Measurements from ENCODE around the gene ARHGAP22. TPM values are rescaled to one million over a fixed set of nuclear protein-coding genes. Genes with fewer than 3 reads are reported as not detected.

Gene ARHGAP22
- total RNA-seq, 1 experiment from 2014 or later, result 255 TPM

DNA sequence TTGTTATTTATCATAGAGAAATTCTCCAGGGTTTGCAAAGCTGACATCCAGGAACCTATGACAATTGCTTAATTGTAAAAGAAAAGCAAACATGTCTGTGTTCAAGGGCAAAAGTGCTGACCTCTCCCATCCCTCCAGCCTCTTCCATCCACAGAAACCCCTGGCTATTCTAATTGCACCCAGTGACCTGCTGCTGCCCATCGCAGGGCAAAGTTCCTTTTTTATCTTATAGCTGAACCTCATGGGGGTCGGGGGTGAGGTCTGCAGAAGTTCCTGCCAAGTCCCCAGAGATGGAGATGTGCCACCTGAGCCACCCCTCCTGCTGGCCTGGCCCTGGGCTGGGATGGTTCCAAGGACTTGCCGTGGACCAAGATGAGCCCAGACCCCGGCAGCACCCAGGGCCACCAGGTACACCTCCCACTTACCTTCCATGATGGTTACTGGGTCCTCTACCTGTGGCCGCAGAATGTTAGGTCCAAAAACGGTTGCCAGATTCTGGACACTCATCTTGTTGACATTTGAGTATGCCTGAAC is 151.9 kb downstream of the ARHGAP22 start:
- no peak for DNase-seq (ENCODE audit: low read depth)

DNA sequence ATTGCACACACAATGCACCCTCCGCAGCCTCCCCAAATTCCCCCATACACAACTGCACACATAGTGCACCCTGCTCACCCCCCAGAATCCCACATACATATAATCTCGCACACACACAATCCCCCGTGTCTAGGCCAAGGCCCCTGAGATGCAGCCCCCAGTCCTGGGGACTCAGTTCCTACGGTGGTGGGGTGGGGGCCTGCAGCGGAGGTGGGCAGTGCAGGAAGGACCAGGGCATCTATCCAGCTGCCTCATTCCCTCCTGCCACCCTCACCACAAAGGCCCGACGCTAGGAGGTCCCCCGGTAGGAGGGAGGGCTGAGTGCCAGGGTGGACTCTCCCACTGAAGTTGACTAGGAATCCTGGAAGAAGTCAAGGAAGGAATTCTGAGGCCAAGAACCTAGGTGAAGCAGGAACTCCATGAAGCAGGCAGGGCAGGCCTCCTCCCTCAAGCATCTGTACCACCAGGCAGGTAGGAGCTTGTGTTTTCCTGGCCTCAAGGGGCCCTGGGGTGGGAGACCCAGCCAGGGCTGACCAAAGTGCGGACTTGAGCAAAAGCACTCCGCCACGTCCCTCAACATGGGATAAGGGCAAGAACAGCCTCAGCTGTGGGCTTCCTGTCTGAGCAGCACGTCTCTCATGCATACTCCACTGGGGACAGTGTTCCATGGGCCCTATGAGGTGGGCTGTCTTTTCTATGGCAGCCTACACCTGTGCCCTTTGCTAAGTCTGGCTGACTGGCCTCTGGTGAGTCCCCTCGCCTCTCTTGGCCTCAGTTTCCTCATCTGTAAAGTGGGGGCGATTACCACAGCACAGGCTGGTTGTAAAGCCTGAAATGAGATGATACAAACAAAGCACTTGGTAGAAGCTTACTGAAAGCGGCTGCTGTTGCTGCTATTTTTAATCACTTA is 152.6 kb downstream of the ARHGAP22 start:
- DNase-seq (ENCODE audit: low read depth), result no peak

DNA sequence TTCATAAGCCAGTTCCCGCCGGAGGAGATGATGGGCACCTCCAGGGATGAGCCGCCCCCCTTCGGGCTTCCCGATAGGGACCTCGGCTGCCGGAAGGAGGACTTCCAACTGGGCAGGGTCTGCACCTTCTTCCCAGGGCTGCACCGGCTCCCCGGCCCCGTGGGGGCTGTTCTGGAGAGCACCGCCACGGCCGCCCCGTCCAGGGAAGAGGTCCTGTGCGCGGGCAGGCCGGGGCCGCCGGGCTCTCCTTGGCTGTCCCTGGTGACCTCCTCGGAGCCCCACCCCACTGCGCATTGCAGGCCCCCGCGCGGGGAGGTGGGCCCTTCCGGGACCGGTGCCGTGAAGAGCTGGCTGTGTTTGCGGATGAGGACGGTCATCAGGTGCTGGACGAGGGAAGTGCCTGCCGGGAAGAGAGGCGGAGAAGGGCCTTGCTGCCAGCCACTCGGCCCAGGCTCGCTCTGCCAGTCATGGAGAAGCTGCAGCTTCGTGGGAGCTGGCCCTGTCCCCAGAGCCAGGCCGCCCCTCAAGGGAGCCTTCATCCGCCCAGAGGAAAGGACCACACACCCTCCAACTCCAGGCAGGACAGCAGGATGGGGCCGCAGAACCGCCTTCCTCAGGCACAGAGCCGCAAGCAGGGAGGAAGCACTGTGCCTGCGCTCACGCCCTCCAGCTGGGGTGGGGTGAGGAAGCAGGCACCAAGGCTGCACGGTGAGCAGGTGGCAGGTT is 154.0 kb downstream of the ARHGAP22 start:
- DNase-seq (ENCODE audit: low read depth), result no peak

DNA sequence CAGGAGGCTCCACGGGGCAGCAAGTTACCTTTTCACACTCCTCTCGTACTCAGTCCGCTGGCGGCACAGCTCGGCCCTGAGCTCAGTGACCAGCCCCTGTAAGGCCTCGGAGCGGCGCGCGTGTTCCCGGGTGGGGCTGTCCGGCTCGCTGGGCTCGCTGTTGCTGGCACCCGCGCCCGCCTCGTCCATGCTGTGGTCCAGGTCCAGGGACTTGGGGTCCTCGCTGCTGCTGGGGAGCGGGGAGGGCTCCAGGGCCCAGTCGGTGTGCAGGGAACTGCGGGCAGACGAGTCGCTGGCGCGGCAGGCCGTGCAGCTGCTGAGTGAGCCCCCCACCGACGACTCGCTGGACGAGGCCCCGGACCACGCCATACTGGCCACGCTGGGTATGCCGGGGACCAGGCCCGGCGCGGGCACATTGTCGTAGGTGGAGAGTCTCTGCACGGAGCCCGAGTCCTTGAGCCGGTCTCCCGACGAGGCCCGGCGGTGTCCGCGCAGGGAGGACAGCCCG is 154.6 kb downstream of the ARHGAP22 start:
- DNase-seq (ENCODE audit: low read depth), result no peak

DNA sequence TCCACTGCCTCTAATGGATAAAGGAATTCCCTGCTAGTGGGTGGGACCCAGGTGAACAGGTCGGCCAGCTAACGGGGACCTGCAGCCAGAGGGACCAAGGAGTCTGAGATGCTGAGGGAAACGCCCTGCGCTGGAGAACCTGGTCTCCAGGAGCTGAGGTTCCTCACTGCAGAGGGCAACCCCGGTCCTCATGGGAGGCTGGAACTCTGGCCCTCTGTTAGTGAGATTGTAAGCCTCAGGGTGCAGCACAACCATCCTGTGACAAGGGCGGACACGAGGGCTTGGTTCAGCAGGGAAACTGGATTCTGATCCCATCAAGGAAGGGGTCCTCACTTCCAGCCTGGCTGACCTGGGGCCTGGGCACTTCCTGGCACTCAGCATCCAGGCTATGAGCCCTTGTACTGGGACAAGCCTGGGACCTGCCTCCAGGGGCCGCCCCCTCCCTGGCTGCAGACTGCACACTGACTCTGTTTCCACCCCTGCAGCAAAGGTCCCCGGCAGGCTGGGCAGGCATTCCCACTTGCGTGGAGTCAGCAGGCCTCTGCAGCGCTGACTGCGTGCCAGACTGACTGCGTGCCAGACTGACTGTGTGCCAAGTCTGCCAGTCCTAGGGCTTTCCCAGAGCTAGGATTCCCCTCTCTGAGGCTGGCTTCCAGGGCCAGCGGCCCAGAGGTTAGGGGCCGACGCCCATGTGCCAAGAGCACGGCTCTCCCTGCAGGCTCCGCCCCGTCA is 155.2 kb downstream of the ARHGAP22 start:
- no peak for DNase-seq (ENCODE audit: low read depth)

DNA sequence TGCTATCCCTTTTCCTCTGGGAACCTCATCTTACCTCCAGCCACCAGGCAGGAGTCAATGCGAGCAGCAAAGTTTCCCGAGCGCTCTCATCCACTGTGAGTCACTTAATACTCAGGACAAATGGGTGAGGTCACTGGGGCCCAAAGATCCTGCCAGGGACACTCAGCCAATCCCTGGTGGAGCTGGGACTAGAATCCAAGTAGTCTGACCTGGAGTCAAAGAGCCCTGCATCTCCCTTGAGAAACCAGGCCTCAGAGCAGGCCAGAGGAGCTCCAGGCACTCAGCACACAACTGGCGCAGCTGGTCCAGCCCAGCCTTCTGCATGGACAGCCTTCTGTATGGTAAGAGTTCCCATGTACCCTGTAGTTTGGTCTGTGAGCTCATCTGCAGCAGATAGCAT is 156.1 kb downstream of the ARHGAP22 start:
- peak; percentile 75 for DNase-seq (ENCODE audit: low read depth)

DNA sequence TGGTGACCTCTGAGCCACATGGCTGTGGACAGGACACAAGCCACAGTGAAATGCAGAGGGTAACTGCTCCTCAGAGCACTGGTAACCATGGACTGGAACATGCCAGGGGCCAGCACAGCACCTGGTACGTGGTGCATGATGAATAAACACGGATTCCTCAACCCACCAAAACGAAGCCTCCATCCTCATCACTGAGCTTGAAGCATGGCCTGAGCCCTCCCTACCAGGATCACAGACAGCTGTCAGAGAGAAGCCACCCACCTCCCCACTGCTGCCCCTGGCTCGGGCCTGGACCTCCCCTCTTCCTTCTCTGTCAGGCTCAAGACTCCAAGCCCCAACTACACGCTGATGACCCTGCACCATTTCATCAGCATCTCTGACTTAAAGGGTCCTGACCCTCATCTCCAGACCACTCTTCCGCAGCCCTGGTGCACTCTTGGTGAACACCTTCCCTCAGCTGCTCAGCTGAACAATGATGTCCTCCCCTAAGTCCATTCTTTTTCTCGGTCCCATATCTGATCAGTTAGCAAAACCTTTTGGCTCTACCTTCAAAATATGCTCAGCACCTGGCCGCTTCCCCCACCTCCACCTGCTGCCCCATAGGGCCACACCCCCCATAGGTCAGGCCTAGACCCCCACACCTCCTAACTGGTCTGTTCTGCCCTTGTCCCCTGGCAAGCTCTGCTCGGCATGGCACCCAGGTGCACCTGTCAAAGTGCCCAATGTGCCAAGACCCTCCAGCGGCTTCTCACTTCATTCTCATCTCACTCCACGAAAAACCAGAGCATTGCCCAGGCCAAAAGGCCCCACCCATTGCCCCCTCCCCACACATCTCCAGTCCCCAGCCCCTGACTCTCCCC is 157.3 kb downstream of the ARHGAP22 start:
- no peak for DNase-seq (ENCODE audit: low read depth)

DNA sequence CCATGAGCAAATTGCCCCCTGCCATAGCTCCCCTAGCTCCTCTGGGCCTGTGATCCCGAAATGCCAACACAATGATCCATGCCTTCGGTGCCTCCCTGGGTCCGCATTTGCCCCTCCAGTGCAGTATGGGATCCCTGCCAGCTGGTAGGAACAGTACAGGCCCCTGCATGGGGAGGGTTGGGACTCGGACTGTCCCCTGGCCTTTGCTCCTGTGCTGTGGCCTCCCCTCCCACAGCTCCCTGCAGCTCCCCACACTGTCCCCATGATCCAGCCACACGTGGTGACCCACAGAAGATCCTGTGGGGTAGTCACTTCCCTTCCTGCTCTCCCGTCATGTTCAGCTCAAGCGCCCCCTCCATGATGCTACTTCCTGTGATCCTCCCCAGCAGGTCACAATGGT is 158.1 kb downstream of the ARHGAP22 start:
- no peak for DNase-seq (ENCODE audit: low read depth)

DNA sequence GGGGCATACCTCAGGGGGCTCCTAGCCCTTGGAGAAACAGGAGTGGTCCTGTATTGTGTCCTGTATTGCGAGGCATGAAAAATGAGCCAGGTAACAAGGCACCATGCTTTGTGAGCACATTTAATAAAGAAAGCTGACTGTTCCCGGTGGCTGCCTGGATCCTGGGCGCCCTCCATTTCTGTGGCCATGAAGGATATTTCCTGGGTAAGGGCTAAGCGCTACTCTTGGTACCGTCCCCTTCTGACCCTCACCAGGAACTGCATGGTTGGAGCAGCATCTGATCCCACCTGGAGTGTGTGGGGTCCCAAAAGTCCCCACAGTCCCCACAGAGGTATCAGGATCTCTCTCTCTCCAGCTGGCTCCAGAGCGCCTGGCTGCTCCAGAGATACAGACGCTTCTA is 158.9 kb downstream of the ARHGAP22 start:
- DNase-seq (ENCODE audit: low read depth), result no peak

DNA sequence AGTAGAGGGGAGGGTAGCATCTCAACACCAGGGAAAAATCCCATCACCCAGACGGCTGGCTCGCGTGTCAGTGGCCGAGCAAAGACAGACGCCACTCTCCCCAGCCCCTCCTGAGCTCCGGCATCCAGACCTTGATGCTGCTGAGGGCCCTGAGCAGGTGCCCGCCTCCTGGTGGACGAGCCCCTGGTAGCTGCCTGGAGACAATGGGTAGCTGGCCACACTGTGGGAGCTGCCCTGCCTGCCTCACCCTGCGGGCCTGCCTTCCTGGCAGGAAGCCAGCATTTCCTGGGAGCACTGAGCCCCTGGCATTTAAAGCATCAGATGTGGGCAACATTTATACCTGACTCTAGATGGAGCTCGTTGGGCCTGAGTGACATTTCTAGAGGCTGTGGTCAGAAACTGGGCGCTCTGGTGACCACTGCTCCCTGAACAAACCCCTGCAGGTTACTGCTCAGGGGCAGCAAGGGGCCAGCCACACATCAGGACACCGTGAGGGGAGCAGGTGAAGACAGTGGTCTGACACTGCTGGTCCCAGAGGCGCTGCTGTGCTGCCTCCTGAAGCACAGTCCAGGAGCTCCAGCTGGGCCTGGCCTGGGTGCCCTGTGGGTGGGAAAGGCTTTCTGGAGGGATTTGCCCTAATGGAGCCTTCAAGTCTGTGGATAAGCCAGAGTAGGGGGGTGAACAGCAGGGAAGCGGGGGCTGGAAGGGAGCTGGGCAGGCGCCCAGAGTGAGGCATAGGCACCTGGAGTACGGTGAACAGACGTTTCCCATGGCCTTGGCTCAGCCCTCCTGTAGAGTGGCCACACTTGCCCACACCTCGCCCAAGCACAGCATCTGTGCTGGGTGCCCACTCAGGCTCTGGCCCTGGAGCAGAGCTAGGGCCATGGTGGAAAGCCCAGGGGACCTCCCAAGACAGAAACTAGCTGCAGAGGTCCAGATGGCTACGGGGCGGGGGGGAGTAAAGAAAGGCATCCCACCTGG is 159.7 kb downstream of the ARHGAP22 start:
- no peak for DNase-seq (ENCODE audit: low read depth)

DNA sequence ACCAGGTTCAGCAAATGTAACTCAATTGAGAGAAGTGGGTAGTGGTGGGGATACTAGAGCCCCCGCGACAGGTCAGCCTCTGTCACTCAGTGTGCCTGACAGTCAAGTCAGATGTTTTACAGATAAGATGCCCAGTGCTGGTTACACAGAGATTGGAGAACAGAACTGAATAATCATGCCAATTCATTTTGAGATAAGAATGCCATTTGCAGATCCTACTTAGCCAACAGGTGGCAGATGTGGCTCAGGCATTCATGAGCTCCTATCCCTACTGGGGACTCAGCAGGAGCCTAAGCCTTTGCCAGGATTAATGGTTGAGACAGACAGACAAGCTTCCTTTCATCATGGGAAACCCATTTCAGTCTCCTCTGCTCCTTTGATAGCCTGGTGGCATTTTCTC is 160.6 kb downstream of the ARHGAP22 start:
- DNase-seq (ENCODE audit: low read depth), result peak; percentile 35

DNA sequence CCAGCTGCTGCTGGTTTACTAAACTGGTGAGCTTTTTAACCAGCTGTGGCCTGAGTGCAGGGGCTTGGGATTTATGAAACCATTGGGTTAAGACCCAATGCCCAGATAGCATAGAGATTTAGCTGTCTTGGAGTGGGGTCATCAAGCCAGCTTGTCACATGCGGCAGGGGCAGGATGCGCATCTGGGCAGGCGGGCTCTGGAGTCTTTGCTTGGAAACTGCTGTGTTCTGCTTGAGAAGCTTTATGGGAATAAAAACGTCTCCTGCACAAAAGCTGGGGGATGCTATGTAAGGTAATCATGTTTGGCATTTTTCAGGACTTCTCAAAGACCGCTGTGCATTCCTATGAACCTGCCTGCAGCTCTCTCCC is 162.1 kb downstream of the ARHGAP22 start:
- no peak for DNase-seq (ENCODE audit: low read depth)

DNA sequence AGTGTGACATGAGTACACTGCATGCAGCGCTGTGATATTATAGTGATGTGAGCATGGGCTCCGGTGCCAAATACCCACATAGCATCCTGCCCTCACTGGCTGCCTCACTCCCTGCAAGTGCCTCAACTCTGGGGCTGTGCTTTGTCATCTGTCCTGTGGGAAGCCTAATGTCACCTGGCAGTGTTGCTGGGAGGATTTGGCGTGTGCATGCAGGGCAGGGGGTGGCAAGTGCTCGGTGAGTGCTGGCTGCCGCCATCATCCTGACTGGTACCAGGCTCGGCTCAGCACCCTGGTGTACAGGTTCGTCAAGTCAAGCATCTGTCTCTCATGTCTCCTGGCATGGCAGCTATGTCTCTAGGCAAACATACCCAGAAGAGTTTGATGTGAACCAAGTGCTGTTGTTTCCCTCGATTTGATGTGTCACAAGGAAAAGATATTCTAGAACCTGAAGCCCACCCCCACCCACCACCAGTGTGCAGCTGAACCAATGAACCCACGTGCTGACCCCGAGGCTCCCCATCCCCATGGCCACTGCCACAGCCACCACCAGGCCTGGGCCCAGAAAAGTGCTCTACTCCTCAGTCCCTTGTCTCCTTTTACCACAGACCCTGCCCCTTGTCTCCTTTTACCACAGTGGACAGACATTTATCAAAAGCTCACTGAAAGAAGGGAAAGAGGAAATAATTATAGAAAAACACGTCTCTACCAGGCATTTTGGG is 162.6 kb downstream of the ARHGAP22 start:
- no peak for DNase-seq (ENCODE audit: low read depth)

DNA sequence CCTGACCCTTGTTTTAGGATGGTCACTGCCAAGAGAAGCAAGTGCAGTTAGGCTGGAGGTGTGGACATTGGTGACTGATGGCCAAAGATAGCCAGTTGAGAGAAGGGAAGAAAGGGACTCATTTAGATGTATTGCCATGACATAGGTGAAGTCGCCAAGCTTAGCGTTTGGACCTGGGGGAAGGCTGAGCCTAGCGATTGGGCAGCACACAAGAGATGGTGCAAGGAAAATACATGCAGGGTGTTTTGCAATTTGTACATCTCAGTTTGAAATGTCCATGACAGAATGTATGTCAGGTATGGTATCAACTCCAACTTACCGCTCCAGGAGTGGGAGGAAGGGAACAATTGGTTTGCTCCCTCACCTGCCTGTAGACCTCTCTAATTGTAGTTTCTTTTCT is 164.1 kb downstream of the ARHGAP22 start:
- no peak for DNase-seq (ENCODE audit: low read depth)

DNA sequence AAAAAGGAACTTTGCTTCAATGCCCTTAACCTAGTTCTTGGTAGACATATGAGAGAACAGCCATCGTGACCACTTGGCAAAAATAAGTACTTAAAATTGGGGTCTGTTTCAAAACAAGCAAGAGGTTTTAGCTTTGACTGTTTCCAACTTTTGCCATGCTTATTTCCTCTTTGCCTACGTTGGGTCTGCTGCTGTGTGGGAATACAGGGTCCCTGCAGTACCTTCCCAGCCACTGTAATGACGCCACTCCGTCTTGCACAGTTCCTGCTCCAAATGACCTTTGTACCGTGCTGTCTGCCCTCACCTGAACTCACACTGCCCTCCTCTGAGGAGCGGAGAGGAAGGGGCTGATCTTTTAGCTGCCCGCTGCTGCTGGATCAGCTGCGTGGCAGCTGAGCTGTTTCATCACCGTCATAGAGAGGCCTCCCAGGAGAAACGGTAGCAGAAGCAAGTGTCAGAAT is 165.3 kb downstream of the ARHGAP22 start:
- peak; percentile 70 for DNase-seq (ENCODE audit: low read depth)

DNA sequence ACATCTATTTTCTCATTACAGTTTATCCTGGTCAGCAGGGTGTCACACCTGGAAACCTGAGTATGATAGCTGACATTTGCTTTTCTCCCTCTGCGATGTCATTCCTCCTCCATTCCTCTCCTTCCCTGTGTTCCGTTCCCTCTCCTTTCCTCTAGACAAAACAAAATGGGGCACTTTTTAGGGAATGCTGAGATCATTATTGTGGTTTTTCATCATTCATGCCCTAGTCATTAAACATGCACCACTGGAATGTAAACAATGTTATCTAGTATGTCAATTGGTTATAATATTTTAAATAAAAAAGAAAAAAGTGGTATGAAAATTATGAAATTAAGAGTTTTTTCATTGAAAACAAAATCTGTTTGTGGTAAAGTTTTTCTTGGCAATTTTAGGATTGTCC is 165.8 kb downstream of the ARHGAP22 start:
- peak; percentile 80 for DNase-seq (ENCODE audit: low read depth)

DNA sequence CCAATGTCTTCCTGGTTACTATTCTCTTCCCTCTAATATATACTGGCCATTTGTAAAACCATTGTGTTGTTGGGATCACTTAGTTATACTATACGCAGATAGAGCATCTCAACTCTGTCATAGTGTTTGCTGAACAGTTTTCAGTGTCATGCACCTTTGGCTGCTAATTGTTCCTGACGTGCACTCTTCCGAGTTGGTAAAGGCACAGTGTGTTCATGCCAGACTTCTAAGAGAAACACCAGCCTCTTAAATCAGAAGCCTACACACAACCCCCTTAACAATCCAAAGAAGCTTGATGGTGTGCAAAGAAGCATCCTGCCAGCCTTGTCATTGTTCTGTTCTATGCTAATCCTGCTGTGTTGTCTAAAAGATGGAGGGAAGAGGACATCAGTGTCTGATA is 167.3 kb downstream of the ARHGAP22 start:
- DNase-seq (ENCODE audit: low read depth), result no peak

DNA sequence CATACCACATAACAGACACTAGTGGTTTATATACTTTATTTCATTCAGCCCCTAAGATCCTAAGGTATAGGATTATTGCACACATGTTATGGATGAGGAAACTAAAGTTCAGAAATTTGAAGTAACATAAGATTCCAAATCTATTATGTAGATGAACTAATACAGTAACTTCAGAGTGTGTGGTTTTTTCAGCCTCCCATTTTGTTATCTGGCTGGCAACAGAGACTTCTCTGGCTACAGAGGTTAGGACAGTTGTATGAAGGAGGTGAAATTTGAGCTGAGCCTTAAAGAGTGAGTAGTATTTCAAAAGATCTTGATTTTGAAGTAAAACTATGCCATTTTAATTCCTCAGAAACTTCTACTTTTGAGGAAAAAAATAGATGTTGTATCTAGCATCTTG is 173.0 kb downstream of the ARHGAP22 start:
- no peak for DNase-seq (ENCODE audit: low read depth)
